Cardiac septum (tissue), 1 donor: ENCODE measurements around the gene HMCN1. TPM values are rescaled to one million over a fixed set of nuclear protein-coding genes. Genes with fewer than 3 reads are reported as not detected.

Experiments used
- DNase-seq: peaks from one replicate; pipeline ENCODE4 v3.0.0-alpha.2; 2020; ENCODE audit warnings: low spot score
- intact Hi-C: fragments of 100-400 bp; cut with DNase I; formaldehyde crosslinking; loops from one replicate; pipeline ENCODE4 v1.14.0; 2022
- total RNA-seq: library from RNA; stranded (reverse); fragmentation: NEBNext Ultra II Directional; extraction: Animal tissue kit (Norgen Biotek cat#: 25700); gene quantifications from one replicate; pipeline ENCODE4 v1.2.1, GENCODE V29; 2021
- donor health status: DM: no; HTN: no; CAD: no.

The HMCN1 gene
- total RNA-seq, 1 donor from 2014 or later, result 7.3 TPM

DNA sequence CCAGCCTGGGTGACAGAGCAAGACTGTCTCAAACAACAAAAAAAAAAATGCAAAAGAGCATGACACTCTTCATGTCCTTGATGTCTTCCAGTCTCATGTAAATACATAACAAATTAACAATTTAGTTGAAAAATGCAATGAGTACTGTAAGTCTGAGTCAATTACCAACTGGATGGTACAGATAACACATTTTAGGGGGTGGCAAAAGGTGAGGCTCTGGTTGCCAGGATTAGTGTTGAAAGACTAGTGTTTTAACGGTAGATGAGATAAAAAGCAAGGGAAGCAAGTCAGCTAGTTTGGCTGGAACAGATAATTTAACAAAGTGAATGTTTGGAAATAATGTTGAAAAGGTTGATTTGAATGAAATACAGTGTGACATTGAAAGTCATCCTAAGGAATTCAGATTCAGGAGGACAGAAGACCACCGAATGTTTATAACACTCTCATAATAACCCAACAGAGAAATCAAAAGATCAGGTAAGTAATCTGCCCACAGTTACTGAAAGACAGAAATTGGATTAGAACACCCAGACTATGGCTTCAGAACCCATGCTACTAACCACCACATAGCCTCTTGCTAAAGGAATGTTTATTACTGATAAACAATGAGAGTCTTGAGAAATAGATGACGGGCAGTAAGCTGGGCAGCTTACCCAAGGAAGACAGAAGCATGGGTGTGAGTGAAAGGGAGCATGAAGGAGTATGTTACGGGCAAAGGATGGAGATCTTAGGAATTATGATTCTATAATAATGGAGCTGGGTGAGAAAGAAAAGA is 312.4 kb downstream of the HMCN1 start:
- DNase-seq, result no peak
- intact Hi-C loops, result no loop called here

DNA sequence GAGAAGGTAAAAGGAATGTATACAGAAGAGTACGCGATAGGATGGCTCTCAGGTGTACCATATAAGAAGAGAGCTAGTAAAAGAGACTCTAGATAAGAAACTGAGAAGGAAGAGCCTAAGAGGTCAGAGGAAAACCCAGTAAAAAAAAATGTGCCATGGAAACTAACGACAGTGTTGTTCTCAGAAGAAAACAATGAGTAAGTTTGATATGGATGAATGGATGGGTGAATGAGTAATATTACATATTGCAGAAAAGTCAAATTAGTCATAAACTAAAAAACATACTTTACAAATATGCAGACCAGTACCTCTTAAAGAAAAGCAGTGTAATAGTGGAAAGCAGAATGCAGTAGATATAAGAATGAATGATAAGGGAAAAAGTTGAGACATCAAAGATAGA is 316.2 kb downstream of the HMCN1 start:
- intact Hi-C loops, result no loop called here
- DNase-seq, result no peak

DNA sequence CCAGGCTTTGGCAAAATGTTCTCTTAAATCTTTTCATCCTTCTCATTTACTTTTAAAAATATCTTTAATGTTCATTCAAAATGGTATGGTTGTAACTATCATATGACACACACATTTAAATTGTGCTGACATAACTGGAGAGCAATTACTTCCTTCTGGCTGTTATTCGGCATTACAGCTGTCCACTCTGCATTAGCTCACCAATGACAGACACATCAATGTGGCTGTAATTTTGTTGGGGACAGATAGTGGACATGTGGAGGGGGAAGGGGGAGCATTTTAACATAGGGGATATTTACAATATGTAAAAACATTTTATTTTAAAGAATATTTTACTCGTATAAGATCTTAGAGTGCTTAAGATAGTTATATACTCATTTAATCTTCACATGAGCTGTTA is 319.8 kb downstream of the HMCN1 start:
- intact Hi-C loops, result no loop called here

DNA sequence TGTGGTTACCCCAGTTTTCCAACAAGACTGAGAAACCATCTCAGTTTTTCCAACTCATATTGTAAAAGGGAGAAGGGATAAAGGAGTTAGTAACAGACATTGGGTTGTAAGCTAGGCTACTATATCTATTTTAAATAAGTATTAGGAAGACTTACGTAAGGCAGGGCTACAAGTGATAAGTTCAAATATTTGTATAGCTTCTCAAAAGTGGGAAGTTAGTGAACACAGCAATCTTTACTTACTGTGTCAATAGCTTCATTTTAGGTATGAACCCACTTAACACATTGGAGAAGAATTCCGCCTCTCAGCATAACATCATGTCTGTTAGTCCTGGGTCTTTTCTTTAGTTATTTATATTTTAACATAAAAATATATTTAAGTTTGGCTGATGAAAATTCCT is 320.7 kb downstream of the HMCN1 start:
- intact Hi-C loops, result no loop called here
- DNase-seq, result no peak

More for the DNA sequence above, 319.8 kb downstream of the HMCN1 start:
- DNase-seq, result no peak

DNA sequence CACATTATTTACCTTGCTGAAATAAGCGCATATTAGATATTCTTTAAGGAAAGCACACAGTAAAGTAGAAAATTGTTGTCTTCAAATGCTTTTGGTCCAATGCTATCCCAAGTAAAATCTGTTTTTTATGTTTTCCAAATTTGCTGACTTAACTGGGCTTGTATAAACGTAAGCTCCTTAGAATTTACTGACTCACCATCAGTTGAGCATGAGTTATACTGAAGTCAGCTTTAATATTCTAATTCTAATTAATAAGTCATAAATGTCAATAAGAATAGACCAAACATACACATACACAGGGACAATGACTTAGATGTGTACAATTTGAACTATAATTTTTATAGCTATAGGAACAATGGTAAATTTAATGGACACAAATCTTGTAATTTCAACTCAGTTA is 321.7 kb downstream of the HMCN1 start:
- intact Hi-C loops, result no loop called here
- no peak for DNase-seq

DNA sequence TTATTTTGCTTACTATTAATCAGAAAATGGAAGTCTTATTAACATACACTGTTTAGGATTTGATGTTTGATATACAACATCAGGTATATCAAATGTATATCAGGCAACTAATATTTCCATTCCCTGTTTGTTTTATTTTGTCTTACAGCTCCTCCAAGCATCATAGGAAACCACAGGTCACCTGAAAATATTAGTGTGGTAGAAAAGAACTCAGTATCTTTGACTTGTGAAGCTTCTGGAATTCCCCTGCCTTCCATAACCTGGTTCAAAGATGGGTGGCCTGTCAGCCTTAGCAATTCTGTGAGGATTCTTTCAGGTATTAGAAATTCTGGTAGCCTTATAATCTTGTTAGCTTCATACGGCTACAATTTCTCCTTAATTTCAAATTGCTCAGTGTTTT is 322.9 kb downstream of the HMCN1 start:
- intact Hi-C loops, result no loop called here

DNA sequence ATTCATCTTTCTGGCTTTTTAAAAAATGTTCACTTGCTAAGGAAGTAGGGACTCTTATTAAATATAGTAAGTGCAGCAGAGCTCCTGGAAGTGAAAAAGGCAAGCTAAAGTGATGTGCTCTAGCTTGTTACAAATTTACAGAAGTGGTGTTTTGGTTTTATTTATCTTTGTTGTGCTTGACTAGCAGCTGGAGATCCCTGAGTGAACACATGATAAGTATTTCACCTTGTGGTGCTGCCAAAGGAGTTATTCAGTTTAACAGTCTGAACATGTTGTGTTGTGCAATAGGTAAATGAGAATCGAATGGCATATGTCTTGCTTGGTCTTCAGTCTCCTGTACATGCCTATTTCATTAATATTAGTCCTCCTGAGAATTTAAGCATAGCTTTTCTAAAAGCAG is 325.1 kb downstream of the HMCN1 start:
- intact Hi-C loops, result no loop called here
- DNase-seq, result no peak

More for the DNA sequence above, 322.9 kb downstream of the HMCN1 start:
- DNase-seq, result no peak

DNA sequence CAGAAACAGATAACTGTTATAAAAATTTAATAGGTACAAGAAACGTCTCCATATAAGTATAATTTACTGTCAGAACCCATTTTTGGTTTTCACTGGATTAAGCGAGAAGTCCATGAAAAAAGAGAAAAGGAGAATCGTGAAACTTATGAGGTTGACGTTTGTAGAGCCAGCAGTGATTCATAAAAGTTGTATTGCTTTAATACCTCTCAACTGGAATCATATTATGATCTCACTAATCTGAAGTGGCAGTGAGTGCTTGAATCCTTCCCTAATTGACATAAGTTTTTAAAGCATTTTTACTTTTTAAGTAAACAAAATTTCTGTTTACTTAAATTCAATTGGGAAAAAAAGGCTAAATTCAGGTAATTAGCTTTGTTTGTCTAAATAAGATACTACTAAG is 325.6 kb downstream of the HMCN1 start:
- DNase-seq, result no peak
- intact Hi-C loops, result no loop called here

DNA sequence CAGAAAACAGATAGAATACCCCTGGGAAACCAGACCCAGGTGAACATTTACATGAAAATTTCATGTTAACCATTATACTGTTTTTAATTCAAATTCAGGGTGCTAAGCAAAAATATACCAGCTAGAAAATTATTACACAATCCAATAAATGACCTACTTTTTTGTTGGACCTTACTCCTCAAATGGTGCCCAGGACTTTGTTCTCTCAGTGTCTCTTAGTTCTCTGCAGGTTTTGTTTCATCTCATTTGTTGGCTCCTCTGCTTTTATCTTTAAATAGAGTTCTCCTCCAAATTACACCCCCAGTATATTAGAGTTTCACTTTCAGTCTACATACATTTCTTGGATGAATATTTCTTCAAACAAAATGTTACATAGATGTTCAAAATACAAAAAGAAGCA is 326.0 kb downstream of the HMCN1 start:
- no peak for DNase-seq
- intact Hi-C loops, result no loop called here

DNA sequence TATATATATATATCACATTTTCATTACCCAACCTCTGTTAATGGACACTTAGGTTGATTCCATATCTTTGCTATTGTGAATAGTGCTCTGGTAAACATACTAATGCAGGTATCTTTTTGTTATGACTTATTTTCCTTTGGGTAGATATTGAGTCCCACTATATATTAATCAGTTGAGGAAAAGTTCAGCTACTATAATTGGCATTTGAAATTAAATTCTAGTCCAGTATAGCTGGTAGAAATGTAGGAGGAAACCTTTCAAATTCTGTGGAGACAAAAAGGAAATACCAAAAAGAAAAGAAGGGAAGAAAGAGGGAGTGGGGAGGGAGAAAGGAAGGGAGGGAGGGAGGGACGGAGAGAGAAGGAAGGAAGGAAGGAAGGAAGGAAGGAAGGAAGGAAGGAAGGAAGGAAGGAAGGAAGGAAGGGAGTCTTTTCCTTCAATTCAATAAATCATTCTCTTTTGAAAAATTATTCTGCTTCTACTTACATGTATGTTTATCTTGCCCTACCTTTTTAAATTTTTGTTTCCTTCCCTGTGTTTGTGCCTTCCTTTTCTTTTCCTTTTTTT is 329.0 kb downstream of the HMCN1 start:
- DNase-seq, result no peak
- intact Hi-C loops, result no loop called here

DNA sequence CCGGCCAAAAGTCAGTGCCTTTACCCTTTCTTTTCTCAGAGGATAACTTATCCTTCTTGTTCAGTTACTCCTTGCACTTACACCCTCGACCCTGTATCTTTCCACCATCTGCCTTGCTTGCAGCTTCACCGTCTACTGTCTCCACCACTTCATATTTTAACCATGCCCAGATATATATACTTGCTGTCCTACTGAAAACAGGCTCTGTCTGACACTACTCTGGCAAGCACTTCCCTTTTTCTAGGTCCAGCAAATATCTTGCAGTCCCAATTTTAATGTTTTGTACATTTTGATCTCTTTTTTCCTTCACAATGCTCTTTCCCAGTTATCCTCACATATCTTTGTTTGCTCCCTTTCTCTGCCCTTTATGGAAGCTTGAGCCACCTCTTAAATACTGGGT is 332.2 kb downstream of the HMCN1 start:
- intact Hi-C loops, result no loop called here
- DNase-seq, result no peak

DNA sequence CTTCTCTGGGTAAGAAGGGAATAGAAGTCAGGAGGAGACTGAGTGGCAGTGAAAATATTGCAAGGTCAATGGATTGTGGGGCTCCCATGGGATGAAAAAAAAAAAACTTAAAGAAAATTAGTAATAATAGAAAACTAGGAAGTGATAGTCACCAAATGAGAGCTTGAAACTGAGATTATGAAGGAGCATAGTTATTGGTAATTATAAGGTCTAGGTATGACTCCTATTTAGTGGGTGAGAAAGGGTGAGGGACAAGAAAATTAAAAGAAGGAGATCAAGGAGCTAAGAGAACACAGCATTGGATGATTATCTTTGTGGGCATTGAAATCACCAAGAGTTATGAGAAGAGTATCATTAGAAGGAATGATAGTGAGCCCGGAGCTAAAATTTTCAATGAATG is 339.5 kb downstream of the HMCN1 start:
- intact Hi-C loops, result no loop called here
- DNase-seq, result no peak

DNA sequence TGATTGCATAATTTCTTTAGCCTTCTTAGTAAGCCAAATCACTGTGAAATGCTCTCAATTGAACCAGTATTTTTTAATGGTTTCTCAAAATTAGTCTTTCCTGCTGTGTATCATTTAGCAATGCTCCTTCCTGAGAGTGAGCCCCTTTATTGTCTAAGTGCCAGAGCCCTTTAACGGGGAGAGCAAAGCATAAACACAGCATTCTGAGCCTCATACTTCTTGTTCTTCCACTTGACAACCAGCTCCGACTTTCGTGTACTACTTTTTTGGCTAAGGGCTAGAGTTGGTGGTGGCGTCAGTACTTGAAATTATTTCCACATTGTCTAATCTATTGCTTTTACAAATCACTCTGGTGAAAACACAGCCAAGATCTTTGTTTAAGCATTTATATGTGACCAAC is 341.8 kb downstream of the HMCN1 start:
- no peak for DNase-seq
- intact Hi-C loops, result no loop called here

DNA sequence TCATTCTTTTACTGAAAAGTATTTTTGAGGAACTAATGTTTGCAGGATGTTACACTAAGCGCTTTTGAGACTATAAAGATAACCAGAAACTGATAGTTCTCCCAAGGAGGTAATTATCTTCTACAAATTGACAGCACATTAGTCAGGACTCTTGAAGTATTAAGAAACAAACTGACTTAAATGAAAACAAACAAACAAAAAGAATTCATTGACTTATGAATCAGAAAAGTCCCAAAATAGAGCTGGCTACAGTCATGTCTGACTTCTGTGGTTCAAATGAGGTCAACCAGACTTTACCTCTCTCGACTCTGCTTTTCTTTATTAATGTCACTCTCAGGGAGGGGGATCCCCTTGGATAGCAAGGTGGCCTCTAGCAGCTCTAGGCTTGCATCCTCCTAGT is 344.1 kb downstream of the HMCN1 start:
- DNase-seq, result no peak
- intact Hi-C loops, result no loop called here

DNA sequence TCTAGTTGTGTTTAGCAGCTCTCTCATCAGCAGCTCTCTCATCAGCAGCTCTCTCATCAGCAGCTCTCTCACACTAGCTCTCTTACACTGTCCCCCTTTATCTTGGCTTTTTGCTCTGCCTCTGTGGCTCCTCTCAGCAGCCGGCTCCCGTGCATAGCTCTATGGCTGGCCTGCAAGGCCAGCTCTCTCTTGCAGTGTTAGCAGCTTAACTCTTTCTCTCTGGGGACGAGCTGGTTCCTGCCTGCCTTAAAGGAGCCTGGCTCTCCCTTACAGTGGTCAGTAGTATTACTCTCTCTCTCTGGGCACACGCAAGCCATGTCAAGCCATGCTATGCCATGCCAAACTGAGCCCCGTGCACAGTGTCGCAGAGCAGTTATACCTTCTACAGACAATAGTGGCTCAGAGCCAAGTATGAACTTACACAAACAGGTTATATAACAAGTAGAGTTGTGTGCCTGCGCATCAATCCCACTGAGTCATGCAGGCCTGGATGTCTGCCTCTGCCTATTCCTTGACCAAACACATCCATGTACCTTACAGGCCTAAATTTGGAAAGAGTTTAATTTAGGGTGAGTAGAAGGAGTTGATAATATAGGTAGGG is 345.0 kb downstream of the HMCN1 start:
- no peak for DNase-seq
- intact Hi-C loops, result no loop called here

DNA sequence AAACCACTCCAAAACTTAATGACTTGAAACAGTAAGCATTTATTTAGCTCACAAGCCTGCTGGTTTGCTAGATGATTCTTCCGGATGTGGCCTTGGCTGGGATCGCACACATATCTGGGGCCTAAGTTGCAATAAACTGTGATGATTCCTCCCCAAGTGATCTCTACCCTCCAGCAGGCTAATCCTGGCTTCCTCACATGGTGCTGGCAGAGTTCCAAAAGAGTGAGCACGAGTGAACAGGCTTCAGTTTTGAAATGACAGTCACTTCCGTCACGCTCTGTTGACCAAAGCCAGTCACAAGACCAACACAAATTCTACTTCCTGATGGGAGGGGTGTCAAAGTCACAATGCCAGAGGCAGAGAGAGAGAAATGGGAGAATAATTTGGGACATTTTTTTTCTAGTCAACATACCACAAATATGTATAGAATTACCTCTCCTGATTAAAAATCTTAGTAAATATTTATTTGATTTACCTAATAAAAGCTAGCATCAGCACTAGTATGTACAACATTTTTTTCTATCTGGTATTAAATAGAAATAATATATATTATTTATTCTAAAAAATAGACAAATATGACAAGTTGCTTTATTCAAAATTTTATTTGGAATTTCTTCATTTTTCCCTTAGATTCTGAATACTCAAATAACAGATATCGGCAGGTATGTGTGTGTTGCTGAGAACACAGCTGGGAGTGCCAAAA is 348.2 kb downstream of the HMCN1 start:
- DNase-seq, result peak; percentile 87
- intact Hi-C loops, result no loop called here

DNA sequence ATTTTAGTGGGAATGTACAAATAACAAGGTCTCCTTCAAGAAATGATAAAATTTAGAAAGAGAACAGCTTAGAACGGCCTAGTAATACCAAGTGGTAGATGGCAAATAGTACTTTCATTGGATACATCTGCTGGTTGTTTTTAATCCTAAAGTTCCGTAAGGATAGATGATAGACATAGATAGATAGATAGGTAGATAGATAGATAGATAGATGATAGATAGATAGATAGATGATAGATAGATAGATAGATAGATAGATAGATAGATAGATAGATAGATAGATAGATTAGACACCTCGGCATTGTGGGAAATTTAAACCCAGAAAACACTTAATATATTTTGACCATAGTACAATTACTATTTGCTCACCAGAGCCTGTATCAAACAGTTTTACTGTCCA is 352.4 kb downstream of the HMCN1 start:
- intact Hi-C loops, result no loop called here
- DNase-seq, result no peak

DNA sequence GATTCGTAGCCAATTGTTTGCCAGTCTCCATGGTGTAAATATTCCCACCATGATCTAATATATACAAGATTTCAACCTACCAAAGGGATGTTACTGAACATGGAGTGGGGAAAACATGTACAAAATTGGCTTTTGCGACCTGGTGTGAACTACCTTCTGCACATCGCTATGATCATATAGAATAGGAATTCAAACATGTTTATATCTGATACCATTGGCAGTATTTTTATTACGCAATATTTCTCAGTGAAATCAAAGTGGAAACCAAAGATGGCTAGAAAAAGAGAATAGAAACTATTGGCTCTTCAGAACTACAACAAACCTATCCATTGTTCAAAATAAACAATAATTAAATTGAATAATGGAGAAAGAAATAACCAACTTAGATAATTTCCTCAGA is 355.7 kb downstream of the HMCN1 start:
- intact Hi-C loops, result loop anchor here (5.0 kb wide), 1 partner anchor 83 kb away; no protein-coding TSS in a partner anchor
- no peak for DNase-seq

DNA sequence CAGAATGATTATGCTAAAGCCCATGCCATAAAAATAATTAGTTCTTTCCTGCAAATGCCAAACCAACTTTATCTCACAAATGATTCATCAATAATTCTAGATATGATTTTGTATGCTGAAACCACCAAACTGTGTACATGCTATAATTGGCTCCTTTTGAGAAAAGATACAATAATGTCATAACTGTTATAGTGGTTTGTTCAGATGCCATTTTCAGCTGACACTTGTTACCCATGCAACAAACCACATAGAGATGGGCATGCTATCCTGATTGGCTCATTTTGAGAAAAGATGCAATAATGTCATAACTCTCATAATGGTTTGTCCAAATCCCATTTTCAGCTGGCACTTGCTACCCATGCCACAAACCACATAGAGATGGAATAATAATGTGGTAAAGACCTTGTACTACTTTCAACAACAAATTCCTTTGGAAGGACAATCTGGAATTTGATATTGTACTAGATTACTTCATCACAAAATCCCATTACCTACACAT is 357.1 kb downstream of the HMCN1 start:
- intact Hi-C loops, result loop anchor here (5.0 kb wide), 1 partner anchor 84 kb away; no protein-coding TSS in a partner anchor
- DNase-seq, result no peak

DNA sequence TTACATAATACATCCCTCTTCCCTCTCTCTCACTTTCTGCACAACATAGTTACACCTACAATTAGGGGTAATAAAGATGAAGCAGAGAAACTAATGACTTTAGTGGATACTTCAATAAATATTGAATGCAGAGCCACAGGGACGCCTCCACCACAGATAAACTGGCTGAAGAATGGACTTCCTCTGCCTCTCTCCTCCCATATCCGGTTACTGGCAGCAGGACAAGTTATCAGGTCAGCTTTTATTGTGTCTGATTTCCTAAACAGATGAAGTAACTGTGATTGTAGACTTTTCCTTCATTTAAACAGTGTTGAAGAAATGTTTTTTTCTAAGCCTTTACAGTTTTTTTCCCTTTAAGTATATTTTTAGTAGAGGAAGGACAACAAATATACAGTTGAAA is 359.2 kb downstream of the HMCN1 start:
- DNase-seq, result no peak
- intact Hi-C loops, result loop anchor here (5.0 kb wide), 1 partner anchor 86 kb away; no protein-coding TSS in a partner anchor
